ENCODE data around the gene CEBPZ.
"Not testable (repeated sequence)": the region's sequence is repeated elsewhere in the genome, so short reads cannot be mapped to it uniquely, and the experiment has no call there.

The CEBPZ gene

DNA sequence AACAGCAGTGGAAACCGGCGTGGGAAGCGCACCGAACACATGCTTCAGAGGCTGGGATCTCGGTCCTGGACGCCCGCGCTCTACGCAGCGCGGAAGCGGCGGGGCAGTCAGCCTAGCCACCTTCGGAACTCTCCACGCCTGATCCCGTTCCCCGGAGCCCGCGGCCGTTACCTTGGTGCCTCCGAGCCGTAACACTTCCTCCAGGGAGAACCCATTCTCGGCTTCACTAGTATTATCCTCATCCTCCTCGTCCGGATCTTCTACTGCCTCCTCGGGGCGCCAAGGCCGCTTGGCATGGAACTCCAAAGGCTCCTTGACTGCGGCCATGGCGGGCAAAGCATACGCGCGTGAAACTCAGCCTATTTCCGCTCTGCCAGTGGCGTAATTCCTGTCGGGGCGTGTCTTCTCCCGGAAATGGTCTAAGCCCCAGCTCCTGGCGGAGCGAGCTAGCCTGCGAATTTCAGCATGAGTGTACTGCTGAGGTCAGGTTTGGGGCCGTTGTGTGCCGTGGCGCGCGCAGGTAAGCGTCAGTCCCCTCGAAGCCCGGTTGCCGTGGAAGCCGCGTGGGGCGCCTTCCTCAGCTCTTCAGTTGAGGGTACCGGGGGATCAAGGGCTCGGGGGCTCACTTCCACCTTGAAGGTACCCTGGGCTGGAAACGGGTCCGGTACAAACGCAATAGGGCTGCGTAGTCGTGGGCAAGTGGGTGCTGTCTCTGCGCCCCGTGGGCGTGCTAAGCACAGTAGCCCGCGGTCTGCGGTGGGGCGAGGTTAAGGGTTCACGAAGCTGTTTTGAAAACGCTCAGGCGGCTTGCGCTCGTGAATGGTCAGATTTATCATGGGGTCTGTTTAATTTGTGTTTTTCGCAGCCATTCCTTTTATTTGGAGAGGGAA, at the start of gene CEBPZ, which contains the start of gene NDUFAF7:
TSS of gene CEBPZ (minus strand) at position 356 of the 890 bp plus-strand sequence. CDS start at position 327, 29 bp downstream.
TSS of gene NDUFAF7 (plus strand) at position 418 of the 890 bp plus-strand sequence. CDS start at position 466, 48 bp downstream.
- DNase-seq (ENCODE audit: low read depth): peak; percentile 80

- DNase-seq (ENCODE audit: low read depth): no peak
Measured at GRCh38 chr2:37276291-37276690, 44.9 kb upstream of the CEBPZ start.

- DNase-seq (ENCODE audit: low read depth): no peak
Measured at GRCh38 chr2:37274359-37274965, 43.1 kb upstream of the CEBPZ start.

- no peak for DNase-seq (ENCODE audit: low read depth)
Measured at GRCh38 chr2:37271376-37272067, 40.1 kb upstream of the CEBPZ start.

DNA sequence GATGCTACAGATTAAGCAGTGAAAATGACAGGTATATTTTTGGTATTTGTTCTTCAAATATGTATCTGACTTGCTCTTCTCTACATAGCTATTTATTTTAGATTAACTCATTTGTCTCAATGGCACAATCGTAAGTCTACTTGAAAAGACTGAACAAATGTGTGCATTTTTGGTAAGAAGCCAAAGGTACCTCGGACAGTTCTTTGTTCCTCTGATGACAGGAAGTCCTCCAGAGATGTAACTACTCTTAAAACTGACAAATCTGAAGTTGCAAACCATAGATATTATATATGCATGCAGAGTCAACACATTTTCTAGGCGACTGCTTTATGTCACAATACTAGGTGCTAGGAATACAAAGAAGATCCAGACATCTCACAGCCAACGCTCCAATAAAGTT, 36.7 kb upstream of the CEBPZ start:
- no peak for DNase-seq (ENCODE audit: low read depth)

GRCh38 chr2:37267685-37268084, 36.3 kb upstream of the CEBPZ start:
- no peak for DNase-seq (ENCODE audit: low read depth)

- no peak for DNase-seq (ENCODE audit: low read depth)
Measured at GRCh38 chr2:37263839-37264238, 32.4 kb upstream of the CEBPZ start.

DNA sequence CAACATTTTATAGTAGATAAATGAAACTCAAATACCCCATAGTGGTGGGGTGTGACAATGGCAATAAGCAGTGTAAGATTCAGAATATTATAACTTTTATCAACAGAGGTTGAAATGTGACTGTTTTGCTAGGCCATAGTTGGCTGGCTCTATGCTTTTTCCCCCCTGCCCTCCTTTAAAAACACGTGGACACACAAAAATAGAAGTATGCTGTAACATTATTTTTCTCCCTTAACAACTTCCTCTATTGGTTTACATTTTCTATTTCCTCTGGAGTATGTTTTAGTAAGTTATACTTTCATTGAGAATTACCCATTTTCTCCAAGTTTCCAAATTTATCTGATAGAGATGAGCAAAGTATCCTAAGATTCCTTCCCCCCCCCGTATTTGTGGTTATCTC, 31.1 kb upstream of the CEBPZ start:
- DNase-seq (ENCODE audit: low read depth): no peak

GRCh38 chr2:37250869-37251740, 19.7 kb upstream of the CEBPZ start:
- no peak for DNase-seq (ENCODE audit: low read depth)

DNA sequence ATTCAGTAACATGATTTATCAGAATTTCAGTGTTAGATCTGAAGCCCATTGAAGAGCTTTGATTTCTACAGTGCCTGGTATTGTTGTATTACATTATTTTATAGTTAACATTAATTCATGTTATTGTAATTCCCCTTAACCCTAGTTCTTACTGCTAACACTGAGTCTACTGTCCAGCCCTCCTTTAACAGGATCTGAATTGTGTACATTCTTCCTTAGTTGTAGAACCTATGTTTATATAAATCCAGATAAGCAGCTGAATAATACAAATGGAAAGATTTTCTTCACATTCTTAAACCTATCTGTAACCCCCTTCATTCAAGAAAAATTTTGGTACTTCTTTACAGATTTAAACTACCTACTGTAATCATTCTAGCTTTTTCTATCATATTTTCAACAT, 14.8 kb upstream of the CEBPZ start:
- DNase-seq (ENCODE audit: low read depth): no peak

GRCh38 chr2:37244755-37245154, 13.4 kb upstream of the CEBPZ start:
- DNase-seq (ENCODE audit: low read depth): no peak

DNA sequence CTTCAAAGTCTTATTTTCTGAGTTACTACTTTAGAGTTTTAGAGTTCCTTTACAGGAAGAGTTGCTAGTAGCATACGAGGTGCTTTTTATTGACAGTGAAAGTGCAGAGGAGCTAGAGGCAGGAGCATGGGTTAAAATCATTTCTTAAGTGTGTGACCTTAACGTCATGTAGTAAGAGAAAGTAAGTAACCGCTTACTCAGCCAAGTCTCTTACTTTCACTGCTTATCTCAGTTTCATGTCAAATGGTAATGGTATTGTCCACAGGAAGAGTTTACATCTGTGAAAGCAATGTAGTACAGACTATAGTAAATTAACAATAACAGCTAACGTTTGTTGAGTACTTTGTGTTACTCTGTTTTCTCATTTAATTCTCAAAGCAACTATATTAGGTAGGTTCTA, 12.6 kb upstream of the CEBPZ start:
- no peak for DNase-seq (ENCODE audit: low read depth)

- no peak for DNase-seq (ENCODE audit: low read depth)
Measured at GRCh38 chr2:37243435-37243834, 12.0 kb upstream of the CEBPZ start.

- no peak for DNase-seq (ENCODE audit: low read depth)
Measured at GRCh38 chr2:37232131-37232933, 936 bp upstream of the CEBPZ start.

GRCh38 chr2:37230581-37230980, 815 bp downstream of the CEBPZ start:
- no peak for DNase-seq (ENCODE audit: low read depth)

- DNase-seq (ENCODE audit: low read depth): no peak
Measured at GRCh38 chr2:37228788-37229187, 2.6 kb downstream of the CEBPZ start.

- DNase-seq (ENCODE audit: low read depth): no peak
Measured at GRCh38 chr2:37226863-37227262, 4.5 kb downstream of the CEBPZ start.

DNA sequence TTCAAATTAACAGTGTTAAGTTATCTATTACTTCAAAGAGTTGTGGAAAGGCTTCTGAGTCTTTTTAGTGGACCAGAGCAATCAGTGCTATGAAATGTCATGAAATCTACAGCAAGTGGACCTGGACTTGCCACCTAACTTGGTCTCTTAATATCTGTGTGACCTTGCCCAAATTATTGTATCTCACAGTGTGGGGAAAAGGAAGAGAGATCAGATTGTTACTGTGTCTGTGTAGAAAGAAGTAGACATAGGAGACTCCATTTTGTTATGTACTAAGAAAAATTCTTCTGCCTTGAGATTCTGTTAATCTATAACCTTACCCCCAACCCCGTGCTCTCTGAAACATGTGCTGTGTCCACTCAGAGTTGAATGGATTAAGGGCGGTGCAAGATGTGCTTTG, 6.3 kb downstream of the CEBPZ start:
- not testable (repeated sequence) for DNase-seq (ENCODE audit: low read depth)

- no peak for DNase-seq (ENCODE audit: low read depth)
Measured at GRCh38 chr2:37224063-37224462, 7.3 kb downstream of the CEBPZ start.

DNA sequence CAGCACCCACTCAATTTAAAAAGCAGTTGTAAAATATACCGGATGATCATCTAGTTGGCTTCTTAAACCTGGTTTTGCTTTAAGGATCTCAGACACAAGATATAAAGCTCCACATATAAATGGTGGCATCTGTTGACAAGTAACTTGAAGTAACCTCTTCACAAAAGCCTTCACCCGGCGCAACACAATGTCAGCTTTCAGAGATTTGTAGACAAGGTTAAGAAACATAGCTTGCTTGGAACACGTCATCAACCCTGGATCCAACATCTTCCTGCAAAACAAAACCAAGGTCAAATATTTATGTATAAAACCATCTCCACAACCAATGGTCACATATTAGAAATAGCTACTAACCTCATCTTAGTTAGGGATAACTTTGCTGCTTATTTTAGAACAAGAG, 8.3 kb downstream of the CEBPZ start:
- no peak for DNase-seq (ENCODE audit: low read depth)

GRCh38 chr2:37219046-37219445, 12.3 kb downstream of the CEBPZ start:
- no peak for DNase-seq (ENCODE audit: low read depth)

Measured in stimulated activated CD8-positive, alpha-beta memory T cell treated with anti-CD3 and anti-CD28 coated beads, Interleukin-12 subunit alpha, Interleukin-12 subunit beta, amount 100 ng/mL, for 4 hours (primary cell).